Spleen (tissue), 7 donors: ENCODE results near the gene BIRC6.

ENCODE experiments used
- POLR2A ChIP-seq, 3 donors: fragments of 450-650 bp; IDR thresholded peaks; one replicate each; pipeline ENCODE4 v1.5.1; 2017; ENCODE audit warnings: antibody characterized with exemption in 3 of 3, mild to moderate bottlenecking in 1 of 3
- POLR2AphosphoS5 ChIP-seq, 3 donors: sonication (generic); formaldehyde crosslinking; IDR thresholded peaks; one replicate each; pipeline ENCODE4 v1.5.1; 2017; ENCODE audit warnings: antibody characterized with exemption in 3 of 3
- TF ChIP-seq, protein P1 (sequence below), 11 experiments: fragments of 200-600 bp in 7 of 11; fragments of 450-650 bp in 4 of 11; sonication (generic) in 4 of 11; IDR thresholded peaks in 8 of 11; conservative IDR thresholded peaks in 3 of 11; 1 replicate in 7 of 11; 2 replicates in 4 of 11; pipeline versions ENCODE4 v1.4.0 to v1.8.0; 2016 to 2021; ENCODE audit warnings: antibody characterized with exemption in 11 of 11, inconsistent platforms in 4 of 11, mild to moderate bottlenecking in 1 of 11
- donor health status: DM: no; HTN: no; CAD: no; lungs with moderate emphysema.
- donor health status: DM: no; HTN: no; CAD: no.
- donor health status: DM: no; HTN: no; CAD: no.

GRCh38 chr2:32522770-32523169 is 165.9 kb downstream of the BIRC6 start:
- TF ChIP-seq, protein P1, sequence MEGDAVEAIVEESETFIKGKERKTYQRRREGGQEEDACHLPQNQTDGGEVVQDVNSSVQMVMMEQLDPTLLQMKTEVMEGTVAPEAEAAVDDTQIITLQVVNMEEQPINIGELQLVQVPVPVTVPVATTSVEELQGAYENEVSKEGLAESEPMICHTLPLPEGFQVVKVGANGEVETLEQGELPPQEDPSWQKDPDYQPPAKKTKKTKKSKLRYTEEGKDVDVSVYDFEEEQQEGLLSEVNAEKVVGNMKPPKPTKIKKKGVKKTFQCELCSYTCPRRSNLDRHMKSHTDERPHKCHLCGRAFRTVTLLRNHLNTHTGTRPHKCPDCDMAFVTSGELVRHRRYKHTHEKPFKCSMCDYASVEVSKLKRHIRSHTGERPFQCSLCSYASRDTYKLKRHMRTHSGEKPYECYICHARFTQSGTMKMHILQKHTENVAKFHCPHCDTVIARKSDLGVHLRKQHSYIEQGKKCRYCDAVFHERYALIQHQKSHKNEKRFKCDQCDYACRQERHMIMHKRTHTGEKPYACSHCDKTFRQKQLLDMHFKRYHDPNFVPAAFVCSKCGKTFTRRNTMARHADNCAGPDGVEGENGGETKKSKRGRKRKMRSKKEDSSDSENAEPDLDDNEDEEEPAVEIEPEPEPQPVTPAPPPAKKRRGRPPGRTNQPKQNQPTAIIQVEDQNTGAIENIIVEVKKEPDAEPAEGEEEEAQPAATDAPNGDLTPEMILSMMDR (IDR thresholded peaks at IDR 0.05 in 8 of 11, conservative IDR thresholded peaks at IDR 0.05 in 3 of 11) = no peak
- no peak for TF ChIP-seq POLR2A (IDR thresholded peaks at IDR 0.05)
- TF ChIP-seq POLR2AphosphoS5 (IDR thresholded peaks at IDR 0.05) = no peak
